T-helper 1 cell (primary cell): ENCODE data around the gene ADGRV1.
"Not testable (repeated sequence)": the region's sequence is repeated elsewhere in the genome, so short reads cannot be mapped to it uniquely, and the experiment has no call there.

ENCODE experiments used
- DNase-seq, 5 donors: peaks; one replicate each; pipeline ENCODE4 v3.0.0-alpha.2; 2012 to 2020

Gene ADGRV1

DNA sequence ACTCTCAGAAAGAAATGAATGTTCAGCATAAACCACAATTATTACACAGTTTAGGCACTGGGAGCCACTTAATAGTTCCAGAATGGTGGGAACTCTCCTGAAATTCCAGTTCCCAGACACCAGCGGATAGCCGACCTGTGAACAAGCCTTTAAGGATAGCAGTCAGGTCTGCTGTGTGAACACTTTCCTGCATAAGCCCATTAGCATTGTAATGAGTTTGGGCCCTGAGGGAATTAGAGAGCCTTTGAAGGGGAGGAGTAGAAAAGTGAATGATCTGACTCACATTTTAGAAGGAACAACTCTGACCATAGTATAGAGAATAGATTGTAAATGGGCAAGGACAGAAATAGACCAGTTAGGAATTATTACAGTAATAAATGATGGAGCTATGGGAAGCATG is 189.1 kb downstream of the ADGRV1 start:
- no peak for DNase-seq

GRCh38 chr5:90759119-90759518 is 200.5 kb downstream of the ADGRV1 start:
- no peak for DNase-seq

- no peak for DNase-seq
Observed at GRCh38 chr5:90767710-90768109, 209.1 kb downstream of the ADGRV1 start.

GRCh38 chr5:90770006-90770541 is 211.5 kb downstream of the ADGRV1 start:
- DNase-seq = not testable (repeated sequence)

DNA sequence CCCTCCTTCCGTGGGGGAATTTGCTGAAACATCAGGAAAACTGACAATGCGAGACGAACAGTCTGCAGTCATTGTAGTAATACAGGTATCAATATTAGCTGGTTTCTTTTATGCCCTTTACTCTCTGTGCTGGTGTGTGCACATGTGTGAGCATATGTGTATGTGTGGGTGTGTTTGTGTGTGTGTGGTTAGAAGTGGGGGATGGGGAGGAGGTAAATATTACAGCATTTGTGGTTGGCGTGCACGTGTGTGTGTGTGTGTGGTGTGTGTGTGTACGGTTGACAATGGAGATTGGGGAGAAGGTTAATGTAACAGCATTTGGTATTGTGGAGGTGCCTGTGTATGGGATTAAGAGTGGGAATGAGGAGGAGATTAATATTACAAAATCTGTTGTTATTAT is 219.4 kb downstream of the ADGRV1 start:
- no peak for DNase-seq

DNA sequence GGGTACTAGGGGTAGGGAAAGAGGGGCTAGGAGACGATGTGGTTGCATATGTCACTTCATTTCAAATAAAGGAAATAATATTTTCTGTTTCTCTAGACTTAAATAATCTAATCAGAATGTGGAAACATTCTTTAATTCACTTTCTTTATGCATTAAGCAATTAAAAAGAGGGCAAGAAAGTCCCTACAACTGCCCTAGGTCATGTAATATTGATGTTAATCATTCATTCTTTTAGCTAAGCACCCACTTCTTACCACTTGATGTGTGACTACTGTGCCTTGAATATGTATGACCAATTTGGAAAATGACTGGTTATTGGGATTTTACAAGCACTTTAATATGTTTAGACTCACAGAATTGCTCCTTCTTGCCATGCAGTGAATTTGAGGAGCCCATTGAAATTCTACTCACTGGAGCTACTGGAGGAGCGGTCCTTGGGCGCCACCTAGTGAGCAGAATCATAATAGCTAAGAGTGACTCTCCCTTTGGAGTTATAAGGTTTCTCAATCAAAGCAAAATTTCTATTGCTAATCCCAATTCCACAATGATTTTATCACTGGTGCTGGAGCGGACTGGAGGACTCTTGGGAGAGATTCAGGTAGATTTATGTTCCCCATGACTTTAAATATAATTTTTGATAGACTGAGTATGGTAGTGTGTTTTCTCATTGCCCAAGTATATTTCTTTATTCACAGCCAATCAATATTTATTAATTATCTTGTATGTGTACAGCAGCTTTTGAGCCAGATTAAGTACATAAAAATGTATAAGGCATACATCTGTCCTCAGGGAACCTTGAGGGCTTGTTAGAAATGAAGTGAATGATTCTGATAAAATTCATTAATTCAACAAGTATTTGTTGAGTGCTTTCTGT is 225.1 kb downstream of the ADGRV1 start:
- DNase-seq = peak; percentile 20 to 66 (median 43)

DNA sequence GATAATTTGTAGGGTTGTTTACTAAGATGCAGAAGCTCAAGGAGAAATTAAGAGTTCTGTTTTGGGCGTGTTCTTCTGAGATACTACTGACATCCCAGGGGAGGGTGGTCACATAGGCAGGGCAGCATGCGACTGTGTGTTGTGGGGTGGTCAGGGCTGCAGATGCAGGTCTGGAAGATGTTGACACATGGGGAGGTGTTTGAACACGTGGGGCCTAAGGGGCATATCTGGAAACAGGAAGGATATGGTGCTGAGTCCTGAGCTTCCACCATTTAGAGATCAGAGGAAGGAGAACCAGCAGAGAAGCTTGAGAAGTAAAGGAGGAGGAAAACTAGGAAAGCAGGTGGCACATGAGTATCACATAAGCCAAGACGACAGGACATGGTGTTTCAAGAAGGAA is 228.2 kb downstream of the ADGRV1 start:
- no peak for DNase-seq

- DNase-seq = no peak
Observed at GRCh38 chr5:90792725-90793124, 234.1 kb downstream of the ADGRV1 start.

GRCh38 chr5:90793183-90793582 is 234.6 kb downstream of the ADGRV1 start:
- DNase-seq = no peak

GRCh38 chr5:90796919-90797318 is 238.3 kb downstream of the ADGRV1 start:
- DNase-seq = not testable (repeated sequence)

DNA sequence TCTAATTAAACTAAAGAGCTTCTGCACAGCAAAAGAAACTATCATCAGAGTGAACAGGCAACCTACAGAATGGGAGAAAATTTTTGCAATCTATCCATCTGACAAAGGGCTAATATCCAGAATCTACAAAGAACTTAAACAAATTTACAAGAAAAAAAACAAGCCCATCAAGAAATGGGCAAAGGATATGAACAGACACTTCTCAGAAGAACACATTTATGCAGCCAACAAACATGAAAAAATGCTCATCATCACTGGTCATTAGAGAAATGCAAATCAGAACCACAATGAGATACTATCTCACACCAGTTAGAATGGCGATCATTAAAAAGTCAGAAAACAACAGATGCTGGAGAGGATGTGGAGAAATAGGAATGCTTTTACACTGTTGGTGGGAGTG is 241.5 kb downstream of the ADGRV1 start:
- DNase-seq = not testable (repeated sequence)

DNA sequence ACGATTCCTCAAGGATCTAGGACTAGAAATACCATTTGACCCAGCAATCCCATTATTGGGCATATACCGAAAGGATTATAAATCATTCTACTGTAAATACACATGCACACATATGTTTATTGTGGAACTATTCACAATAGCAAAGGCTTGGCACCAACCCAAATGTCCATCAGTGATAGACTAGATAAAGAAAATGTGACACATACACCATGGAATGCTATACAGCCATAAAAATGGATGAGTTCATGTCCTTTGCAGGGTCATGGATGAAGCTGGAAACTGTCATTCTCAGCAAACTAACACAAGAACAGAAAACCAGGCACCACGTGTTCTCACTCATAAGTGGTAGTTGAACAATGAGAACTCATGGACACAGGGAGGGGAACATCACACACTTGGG is 241.9 kb downstream of the ADGRV1 start:
- DNase-seq = not testable (repeated sequence)

- no peak for DNase-seq
Observed at GRCh38 chr5:90802474-90803317, 244.1 kb downstream of the ADGRV1 start.

DNA sequence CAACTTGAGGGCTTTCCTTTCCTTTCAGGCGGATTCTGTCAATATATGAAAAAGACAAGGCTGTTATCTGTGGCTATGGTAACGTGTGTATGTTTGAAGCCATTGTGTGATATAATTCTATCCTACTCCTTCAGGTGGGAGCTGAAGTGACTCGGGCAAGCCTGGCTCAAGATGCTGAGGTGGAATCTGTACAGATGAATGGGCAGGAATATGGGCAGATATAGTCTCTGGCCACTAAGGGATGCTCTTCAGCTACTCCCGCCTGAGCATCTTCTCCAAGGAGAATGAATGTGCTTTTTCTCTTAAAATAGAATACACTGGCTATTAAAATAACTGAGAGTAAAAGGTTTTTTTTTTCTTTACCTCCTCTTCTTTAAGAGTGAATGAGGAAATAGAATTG is 244.8 kb downstream of the ADGRV1 start:
- DNase-seq = no peak

DNA sequence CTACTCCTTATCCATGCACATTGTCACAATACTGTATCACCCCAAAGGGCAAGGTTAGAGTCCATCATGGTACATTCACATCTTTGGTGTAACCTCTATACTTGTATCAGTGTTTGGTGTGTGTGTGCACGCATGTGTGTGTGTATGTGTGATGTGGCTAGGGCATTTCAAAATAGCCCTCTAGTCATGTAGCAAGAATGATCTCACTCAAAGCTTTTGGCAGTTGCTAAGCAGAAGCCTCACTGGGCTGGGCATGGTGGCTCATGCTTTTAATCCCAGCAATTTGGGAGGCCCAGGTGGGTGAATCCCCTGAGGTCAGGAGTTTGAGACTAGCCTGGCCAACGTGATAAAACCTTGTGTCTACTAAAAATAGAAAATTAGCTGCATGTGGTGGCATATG is 245.3 kb downstream of the ADGRV1 start:
- DNase-seq = no peak

GRCh38 chr5:90807496-90807895 is 248.9 kb downstream of the ADGRV1 start:
- DNase-seq = no peak

DNA sequence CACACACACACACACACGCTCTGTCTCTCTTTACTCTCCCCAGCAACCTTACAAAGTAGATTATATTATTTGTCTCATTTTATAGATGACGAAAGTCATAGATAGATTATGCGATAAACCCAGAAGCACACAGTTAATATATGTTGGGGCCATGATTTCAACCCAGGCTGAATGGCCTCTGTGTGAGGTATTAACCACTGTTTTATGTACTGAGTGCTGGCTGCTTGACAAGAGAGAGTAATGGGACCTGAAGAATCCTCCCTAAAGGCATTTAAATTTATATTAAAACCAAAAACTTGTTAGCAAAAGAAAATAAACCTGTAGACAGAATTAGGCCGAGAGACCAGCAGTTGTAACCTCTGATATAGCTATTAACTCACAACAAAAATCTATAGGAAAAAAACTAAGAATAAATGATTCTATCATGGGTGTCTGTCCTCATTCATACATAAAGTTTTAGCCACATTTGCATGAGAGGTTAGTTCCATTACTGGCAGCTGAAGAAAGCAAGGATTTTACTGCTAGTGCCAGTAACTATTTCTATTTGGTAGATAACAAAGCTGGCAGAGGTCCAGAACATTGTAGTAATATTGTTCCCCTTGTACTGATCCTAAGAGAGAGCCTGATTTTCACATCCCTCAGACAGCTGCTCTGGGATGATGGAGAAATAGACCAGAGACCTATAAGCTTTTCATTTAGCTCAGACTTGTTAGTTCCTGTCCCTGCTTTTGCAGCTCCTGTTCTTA is 250.9 kb downstream of the ADGRV1 start:
- DNase-seq = no peak

DNA sequence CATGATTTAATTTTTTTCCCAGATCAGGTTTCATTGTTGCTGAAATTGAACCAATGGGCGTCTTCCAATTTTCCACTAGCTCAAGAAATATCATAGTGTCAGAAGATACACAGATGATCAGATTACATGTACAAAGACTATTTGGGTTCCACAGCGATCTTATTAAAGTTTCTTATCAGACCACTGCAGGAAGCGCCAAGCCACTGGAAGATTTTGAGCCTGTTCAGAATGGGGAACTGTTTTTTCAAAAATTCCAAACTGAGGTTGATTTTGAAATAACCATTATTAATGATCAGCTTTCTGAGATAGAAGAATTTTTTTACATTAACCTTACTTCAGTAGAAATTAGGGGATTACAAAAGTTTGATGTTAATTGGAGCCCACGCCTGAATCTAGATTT is 251.6 kb downstream of the ADGRV1 start:
- no peak for DNase-seq

- DNase-seq = no peak
Observed at GRCh38 chr5:90813392-90813791, 254.8 kb downstream of the ADGRV1 start.

DNA sequence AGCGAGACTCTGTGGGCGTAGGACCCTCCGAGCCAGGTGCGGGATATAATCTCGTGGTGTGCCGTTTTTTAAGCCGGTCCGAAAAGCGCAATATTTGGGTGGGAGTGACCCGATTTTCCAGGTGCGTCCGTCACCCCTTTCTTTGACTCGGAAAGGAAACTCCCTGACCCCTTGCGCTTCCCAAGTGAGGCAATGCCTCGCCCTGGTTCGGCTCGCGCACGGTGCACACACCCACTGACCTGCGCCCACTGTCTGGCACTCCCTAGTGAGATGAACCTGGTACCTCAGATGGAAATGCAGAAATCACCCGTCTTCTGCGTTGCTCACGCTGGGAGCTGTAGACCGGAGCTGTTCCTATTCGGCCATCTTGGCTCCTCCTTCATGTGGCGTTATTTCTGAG is 263.5 kb downstream of the ADGRV1 start:
- DNase-seq = not testable (repeated sequence)

DNA sequence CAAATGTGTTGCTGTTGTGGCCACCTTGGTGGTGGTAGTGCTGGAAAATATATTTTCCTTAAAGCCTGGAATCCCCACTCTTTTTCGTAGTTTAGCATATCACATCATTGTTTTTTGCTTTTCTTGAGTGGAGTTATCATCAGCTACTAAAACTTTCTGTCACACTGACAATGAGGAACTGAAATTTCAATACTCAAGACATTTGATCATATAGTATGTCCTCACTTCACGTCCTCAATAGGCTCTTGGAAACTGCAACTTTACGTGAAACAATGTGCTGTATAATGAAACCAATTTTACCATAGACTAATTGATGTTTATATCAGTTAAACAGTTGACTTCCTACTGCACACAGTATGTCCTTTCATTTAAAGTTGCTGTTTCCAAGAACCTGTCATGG is 265.8 kb downstream of the ADGRV1 start:
- no peak for DNase-seq

GRCh38 chr5:90830058-90830457 is 271.5 kb downstream of the ADGRV1 start:
- no peak for DNase-seq

- DNase-seq = no peak
Observed at GRCh38 chr5:90833753-90834152, 275.2 kb downstream of the ADGRV1 start.
